Measurements from ENCODE around the gene FBXL20. TPM values are rescaled to one million over a fixed set of nuclear protein-coding genes. Genes with fewer than 3 reads are reported as not detected.
A peak's percentile ranks its signal among the peaks of the same experiment; 100 is the strongest.
"Not testable (repeated sequence)": the region's sequence is repeated elsewhere in the genome, so short reads cannot be mapped to it uniquely, and the experiment has no call there.

The FBXL20 gene
- total RNA-seq, 2 experiments from 2014 or later: 16.9 to 18.9 TPM

GRCh38 chr17:39251997-39252396, 149.4 kb downstream of the FBXL20 start:
- DNase-seq (no peak), ATAC-seq (no peak)
- POLR2A ChIA-PET: no interaction called here
- H3K27me3 Mint-ChIP-seq: no peaks in the 10 kb centered on the region
- no peak overlapping the region for H3K4me3 Mint-ChIP-seq
- no peaks in the 10 kb centered on the region for H3K9me3 Mint-ChIP-seq (ENCODE audit: low read depth)
- no peaks in the 10 kb centered on the region for H3K4me1 Mint-ChIP-seq
- CTCF ChIA-PET: interaction anchor here (0.9 to 1.2 kb wide), 3 partner anchors 12 to 101 kb away, joined by 3 to 4 read pairs (median 3); no protein-coding TSS in a partner anchor
- peaks cover 1% of the 10 kb centered on the region for H3K36me3 Mint-ChIP-seq (ENCODE audit: low read depth)
- intact Hi-C loops (cut with DNase I, micrococcal nuclease): no loop called here
- no peak overlapping the region for H3K27ac Mint-ChIP-seq

DNA sequence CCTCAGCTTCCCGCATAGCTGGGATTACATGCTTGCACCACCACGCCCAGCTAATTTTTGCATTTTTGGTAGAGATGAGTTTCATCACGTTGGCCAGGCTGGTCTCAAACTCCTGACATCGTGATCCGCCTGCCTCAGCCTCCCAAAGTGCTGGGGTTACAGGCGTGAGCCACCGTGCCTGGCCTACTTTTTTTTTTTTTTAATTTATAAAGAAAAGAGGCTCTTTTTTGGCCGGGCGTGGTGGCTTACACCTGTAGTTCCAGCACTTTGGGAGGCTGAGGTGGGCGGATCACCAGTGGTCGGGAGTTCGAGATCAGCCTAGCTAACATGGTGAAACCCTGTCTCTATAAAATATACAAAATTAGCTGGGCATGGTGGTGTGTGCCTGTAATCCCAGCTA, 151.3 kb downstream of the FBXL20 start:
- DNase-seq; POLR2A ChIA-PET; H3K4me1 Mint-ChIP-seq; intact Hi-C loops (cut with DNase I, micrococcal nuclease); H3K9me3 Mint-ChIP-seq (ENCODE audit: low read depth); H3K4me3 Mint-ChIP-seq; H3K27me3 Mint-ChIP-seq; ATAC-seq; H3K36me3 Mint-ChIP-seq (ENCODE audit: low read depth); H3K27ac Mint-ChIP-seq: not testable (repeated sequence)
- CTCF ChIA-PET: interaction anchor here (0.7 to 7.3 kb wide), 4 partner anchors 9 to 267 kb away, joined by 3 to 135 read pairs (median 66); no protein-coding TSS in a partner anchor

- Mint-ChIP-seq H3K27me3 (no peaks in the 10 kb centered on the region), H3K4me1 (peaks cover 2% of the 10 kb centered on the region), H3K36me3 (ENCODE audit: low read depth) (no peaks in the 10 kb centered on the region), H3K4me3 (no peak overlapping the region), H3K9me3 (ENCODE audit: low read depth) (no peaks in the 10 kb centered on the region), H3K27ac (peak overlapping the region; percentile 4)
- CTCF ChIA-PET: interaction anchor here (0.8 to 7.3 kb wide), 5 partner anchors 12 to 263 kb away, joined by 3 to 135 read pairs (median 13); no protein-coding TSS in a partner anchor
- POLR2A ChIA-PET: interaction anchor here (0.6 kb wide), 1 partner anchor 47 kb away, joined by 3 read pairs; no protein-coding TSS in a partner anchor
- no peak for ATAC-seq
- intact Hi-C loops (cut with DNase I, micrococcal nuclease): loop anchor here in 1 of 2 experiments (5.0 kb wide), 1 partner anchor 314 kb away; no protein-coding TSS in a partner anchor
- DNase-seq: no peak
These were observed 155.2 kb downstream of the FBXL20 start for GRCh38 chr17:39246274-39246673.

GRCh38 chr17:39244600-39245570, 156.5 kb downstream of the FBXL20 start:
- H3K4me1 Mint-ChIP-seq: peaks cover 3% of the 10 kb centered on the region
- intact Hi-C loops (cut with DNase I, micrococcal nuclease): loop anchor here (1.0 to 5.0 kb wide), 4 partner anchors 38 to 313 kb away; no protein-coding TSS in a partner anchor
- no peaks in the 10 kb centered on the region for H3K9me3 Mint-ChIP-seq (ENCODE audit: low read depth)
- DNase-seq (peak; percentile 93), ATAC-seq (peak; percentile 96)
- ChIA-PET CTCF (interaction anchor here (0.6 to 7.3 kb wide), 37 partner anchors 10 to 1038 kb away, joined by 3 to 135 read pairs (median 4); partner anchors contain the start of genes ARL5C and RPL19), POLR2A (interaction anchor here (0.6 to 1.3 kb wide), 4 partner anchors 12 to 80 kb away, joined by 3 to 7 read pairs (median 4); partner anchors contain the start of gene RPL19)
- no peaks in the 10 kb centered on the region for H3K36me3 Mint-ChIP-seq (ENCODE audit: low read depth)
- no peak overlapping the region for H3K4me3 Mint-ChIP-seq
- no peaks in the 10 kb centered on the region for H3K27me3 Mint-ChIP-seq
- no peak overlapping the region for H3K27ac Mint-ChIP-seq

DNA sequence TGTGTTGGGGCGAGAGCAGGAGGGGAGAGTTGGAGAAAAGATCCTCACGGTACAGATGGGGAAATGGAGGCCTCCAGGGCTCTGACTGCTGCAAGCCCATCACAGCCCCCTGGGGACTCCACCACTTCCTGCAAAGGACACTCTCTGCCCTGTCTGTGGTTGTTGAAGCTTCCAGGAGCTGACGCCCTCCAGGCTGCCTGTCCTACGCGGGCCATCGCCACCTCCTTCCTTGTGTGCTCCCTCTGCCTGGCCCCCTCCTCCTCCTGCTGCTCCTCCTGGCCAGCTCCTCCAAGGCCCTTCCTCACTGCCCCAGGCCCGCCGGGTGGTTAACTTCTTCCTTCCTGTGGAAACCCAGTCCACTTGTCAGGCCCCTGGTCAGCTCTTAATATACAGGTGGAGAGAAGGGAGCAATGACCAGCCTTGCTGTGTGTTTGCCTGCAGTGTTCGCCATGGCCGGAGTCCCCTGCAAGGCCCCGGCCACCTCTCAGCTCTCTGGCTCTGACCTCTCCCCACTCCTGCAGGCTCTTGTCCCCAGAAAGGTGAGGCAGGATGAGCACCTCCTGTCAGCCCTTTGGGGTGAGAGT, 157.3 kb downstream of the FBXL20 start:
- intact Hi-C loops (cut with DNase I, micrococcal nuclease): loop anchor here (1.0 to 5.0 kb wide), 3 partner anchors 37 to 262 kb away; no protein-coding TSS in a partner anchor
- Mint-ChIP-seq H3K36me3 (ENCODE audit: low read depth) (no peaks in the 10 kb centered on the region), H3K9me3 (ENCODE audit: low read depth) (no peaks in the 10 kb centered on the region)

DNA sequence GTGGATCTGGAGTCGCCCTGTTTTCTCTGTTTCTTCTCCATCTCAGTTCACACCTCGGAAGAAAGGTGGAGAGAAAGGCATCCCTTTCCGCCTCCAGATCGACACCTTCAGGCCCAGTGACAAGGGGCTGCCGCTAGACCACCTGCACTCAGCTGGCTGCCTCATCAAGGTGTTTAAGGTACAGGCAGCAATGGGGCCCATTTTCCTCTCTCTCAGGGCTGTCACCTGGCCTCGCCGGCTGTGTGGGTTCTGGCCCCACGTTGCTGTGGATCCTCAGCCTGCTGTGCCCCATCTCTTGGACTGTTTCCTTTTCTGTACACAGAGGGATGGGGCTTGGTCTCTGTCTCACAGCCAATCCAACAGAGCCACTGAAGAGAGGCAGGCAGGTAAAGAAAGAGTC, 158.3 kb downstream of the FBXL20 start:
- H3K9me3 Mint-ChIP-seq (ENCODE audit: low read depth): no peaks in the 10 kb centered on the region
- H3K27me3 Mint-ChIP-seq: no peaks in the 10 kb centered on the region
- H3K4me1 Mint-ChIP-seq: peaks cover 18% of the 10 kb centered on the region
- H3K36me3 Mint-ChIP-seq (ENCODE audit: low read depth): no peaks in the 10 kb centered on the region
- POLR2A ChIA-PET: no interaction called here
- H3K4me3 Mint-ChIP-seq: no peak overlapping the region
- ATAC-seq: no peak
- no peak overlapping the region for H3K27ac Mint-ChIP-seq
- CTCF ChIA-PET: interaction anchor here (1.2 to 2.9 kb wide), 5 partner anchors 34 to 260 kb away, joined by 3 to 24 read pairs (median 4); no protein-coding TSS in a partner anchor
- intact Hi-C loops (cut with DNase I, micrococcal nuclease): loop anchor here in 1 of 2 experiments (5.0 kb wide), 1 partner anchor 261 kb away; no protein-coding TSS in a partner anchor
- no peak for DNase-seq

More for the DNA sequence above, 157.3 kb downstream of the FBXL20 start:
- no peak for ATAC-seq
- DNase-seq: no peak
- POLR2A ChIA-PET: interaction anchor here (0.6 to 1.3 kb wide), 4 partner anchors 11 to 79 kb away, joined by 3 to 7 read pairs (median 4); partner anchors contain the start of gene RPL19
- Mint-ChIP-seq H3K27me3 (no peaks in the 10 kb centered on the region), H3K4me3 (no peak overlapping the region), H3K4me1 (peaks cover 10% of the 10 kb centered on the region), H3K27ac (no peak overlapping the region)
- CTCF ChIA-PET: interaction anchor here (0.6 to 7.3 kb wide), 34 partner anchors 9 to 393 kb away, joined by 3 to 135 read pairs (median 4); partner anchors contain the start of genes ARL5C and RPL19

DNA sequence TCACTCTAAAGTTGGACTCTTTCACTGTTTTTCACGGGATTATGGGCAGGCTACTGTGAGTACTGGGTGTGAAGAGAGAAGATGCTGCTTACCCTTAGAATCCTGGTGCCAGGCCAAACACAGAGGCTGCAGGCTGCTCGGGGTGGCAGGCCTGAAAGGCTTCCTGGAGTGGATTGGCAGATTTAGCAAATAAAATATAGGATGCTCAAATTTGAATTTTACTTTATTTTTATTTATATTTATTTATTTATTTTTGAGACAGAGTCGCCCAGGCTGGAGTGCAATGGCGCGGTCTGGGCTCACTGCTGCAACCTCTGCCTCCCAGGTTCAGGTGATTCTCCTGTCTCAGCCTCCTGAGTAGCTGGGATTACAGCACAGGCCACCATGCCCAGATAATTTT, 160.8 kb downstream of the FBXL20 start:
- peaks cover 29% of the 10 kb centered on the region for H3K4me1 Mint-ChIP-seq
- no peak overlapping the region for H3K4me3 Mint-ChIP-seq
- H3K9me3 Mint-ChIP-seq (ENCODE audit: low read depth): no peaks in the 10 kb centered on the region
- intact Hi-C loops (cut with DNase I, micrococcal nuclease): loop anchor here in 1 of 2 experiments (5.0 kb wide), 1 partner anchor 258 kb away; no protein-coding TSS in a partner anchor
- DNase-seq (no peak), ATAC-seq (no peak)
- H3K27ac Mint-ChIP-seq: no peak overlapping the region
- no peaks in the 10 kb centered on the region for H3K27me3 Mint-ChIP-seq
- CTCF ChIA-PET: interaction anchor here (2.0 to 10.4 kb wide), 4 partner anchors 10 to 258 kb away, joined by 5 to 170 read pairs (median 12); no protein-coding TSS in a partner anchor
- POLR2A ChIA-PET: interaction anchor here (0.7 kb wide), 1 partner anchor 320 kb away, joined by 6 read pairs; no protein-coding TSS in a partner anchor
- no peaks in the 10 kb centered on the region for H3K36me3 Mint-ChIP-seq (ENCODE audit: low read depth)

DNA sequence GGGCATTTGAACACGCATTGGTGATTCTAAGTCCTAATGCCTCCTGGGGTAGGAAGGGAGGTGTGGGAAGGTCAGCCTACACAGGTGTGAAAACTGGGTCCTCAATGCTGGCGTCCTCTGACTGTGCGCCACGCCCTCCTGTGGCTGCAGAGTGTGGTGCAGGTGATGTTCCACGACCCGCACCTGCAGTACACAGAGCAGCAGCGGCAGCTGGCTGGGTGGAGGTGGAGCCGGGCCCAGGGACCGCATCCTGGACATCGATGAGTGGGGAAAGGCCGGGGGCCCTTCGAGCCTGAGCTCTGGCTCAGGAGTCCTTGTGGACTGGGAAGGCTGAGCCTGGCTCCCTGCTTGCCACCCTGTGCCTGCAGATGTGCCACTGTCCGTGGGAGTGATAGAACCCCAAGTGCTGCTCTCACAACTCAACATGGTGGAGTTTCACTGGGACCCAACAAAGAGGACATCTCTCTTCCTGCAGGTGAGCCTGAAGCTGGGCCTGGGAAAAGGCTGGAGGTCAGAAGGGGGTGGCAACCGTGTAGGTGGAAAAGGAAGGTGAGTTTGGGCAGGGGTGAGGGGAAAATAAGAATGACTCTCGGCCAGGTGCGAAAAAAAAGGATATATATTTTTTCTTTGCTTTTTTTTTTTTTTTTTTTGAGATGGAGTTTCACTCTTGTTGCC, 161.6 kb downstream of the FBXL20 start:
- ChIA-PET POLR2A (interaction anchor here (0.7 to 2.2 kb wide), 2 partner anchors 34 to 321 kb away, joined by 6 to 10 read pairs; no protein-coding TSS in a partner anchor), CTCF (interaction anchor here (0.8 to 10.6 kb wide), 11 partner anchors 7 to 381 kb away, joined by 3 to 170 read pairs (median 4); partner anchors contain the start of gene STAC2)
- Mint-ChIP-seq H3K27ac (no peak overlapping the region), H3K36me3 (ENCODE audit: low read depth) (no peaks in the 10 kb centered on the region), H3K4me1 (peaks cover 31% of the 10 kb centered on the region), H3K4me3 (no peak overlapping the region), H3K9me3 (ENCODE audit: low read depth) (no peaks in the 10 kb centered on the region), H3K27me3 (no peaks in the 10 kb centered on the region)
- intact Hi-C loops (cut with DNase I, micrococcal nuclease): loop anchor here (1.0 to 10.0 kb wide), 6 partner anchors 32 to 395 kb away; partner anchors contain the start of genes ARL5C (in 1 of the 2), LASP1 (in 1 of the 2) and STARD3 (in 1 of the 2)
- DNase-seq (peak; percentile 86), ATAC-seq (peak; percentile 51)

DNA sequence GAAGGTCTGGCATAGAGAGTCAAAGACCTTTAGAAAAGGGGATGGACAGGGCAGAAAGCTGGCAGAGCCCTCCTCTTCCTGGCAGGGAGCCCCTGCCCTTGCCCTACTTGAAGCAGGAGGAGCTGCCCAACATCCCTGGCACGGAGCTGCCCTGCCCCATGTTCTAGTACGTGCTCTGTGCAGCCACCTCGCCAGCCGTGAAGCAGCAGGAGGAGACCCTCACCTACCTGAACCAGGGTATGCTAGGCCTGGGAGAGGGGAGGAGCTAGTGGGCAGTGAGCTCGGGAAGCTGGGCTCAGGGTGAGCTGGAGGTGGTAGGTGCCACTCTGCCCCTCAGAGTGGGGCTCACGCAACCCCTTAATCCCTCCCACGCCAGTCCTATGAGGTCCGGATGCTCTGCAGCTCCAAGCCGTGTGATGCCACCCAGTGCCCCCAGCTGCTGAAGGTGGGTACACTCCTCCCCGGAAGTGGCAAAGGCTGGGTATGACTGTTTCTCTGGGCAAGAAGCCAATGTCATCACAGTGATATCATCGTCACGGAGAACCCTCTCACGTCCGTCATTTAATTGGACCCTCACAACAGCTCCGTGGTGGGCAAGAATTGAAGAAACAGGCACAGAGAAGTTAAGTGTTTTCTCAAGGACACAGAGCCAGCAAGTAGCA, 163.0 kb downstream of the FBXL20 start:
- Mint-ChIP-seq H3K36me3 (ENCODE audit: low read depth) (no peaks in the 10 kb centered on the region), H3K27ac (peak overlapping the region; percentile 49), H3K27me3 (no peaks in the 10 kb centered on the region), H3K4me1 (peaks cover 29% of the 10 kb centered on the region), H3K9me3 (ENCODE audit: low read depth) (no peaks in the 10 kb centered on the region), H3K4me3 (peak overlapping the region; percentile 16)
- POLR2A ChIA-PET: interaction anchor here (1.1 to 2.2 kb wide), 2 partner anchors 33 to 38 kb away, joined by 5 to 10 read pairs; partner anchors contain the start of gene RPL19
- DNase-seq (peak; percentile 84), ATAC-seq (peak; percentile 77)
- intact Hi-C loops (cut with DNase I, micrococcal nuclease): loop anchor here (2.0 to 10.0 kb wide), 5 partner anchors 71 to 396 kb away; partner anchors contain the start of genes ARL5C (in 1 of the 2), LASP1 (in 1 of the 2) and STARD3 (in 1 of the 2)
- CTCF ChIA-PET: interaction anchor here (0.5 to 10.6 kb wide), 23 partner anchors 8 to 655 kb away, joined by 3 to 170 read pairs (median 4); partner anchors contain the start of gene RPL19
